ENCODE measurements around the gene FUNDC1.
"Not testable (repeated sequence)": the region's sequence is repeated elsewhere in the genome, so short reads cannot be mapped to it uniquely, and the experiment has no call there.

Gene FUNDC1

GRCh38 chrX:44569122-44569521 is 26.5 kb upstream of the FUNDC1 start:
- DNase-seq (ENCODE audit: extremely low read depth, insufficient read length): no peak
- no peak for TF ChIP-seq CTCF (IDR thresholded peaks at IDR 0.05; ENCODE audit: insufficient read depth, low read length, poor library complexity, severe bottlenecking)

GRCh38 chrX:44568196-44568595 is 25.5 kb upstream of the FUNDC1 start:
- TF ChIP-seq CTCF (IDR thresholded peaks at IDR 0.05; ENCODE audit: insufficient read depth, low read length, poor library complexity, severe bottlenecking): no peak
- no peak for DNase-seq (ENCODE audit: extremely low read depth, insufficient read length)
- no peaks in the 10 kb centered on the region for H3K27me3 ChIP-seq (replicated peaks; ENCODE audit: control insufficient read depth, insufficient read depth, low read length)
- H3K36me3 ChIP-seq (ENCODE audit: control insufficient read depth, insufficient read depth, low read length): no peaks in the 10 kb centered on the region
- no peak overlapping the region for H3K4me3 ChIP-seq (replicated peaks; ENCODE audit: low read depth, low read length)

More at GRCh38 chrX:44569122-44569521, 26.5 kb upstream of the FUNDC1 start:
- Histone ChIP-seq H3K27me3 (replicated peaks; ENCODE audit: control insufficient read depth, insufficient read depth, low read length) (no peaks in the 10 kb centered on the region), H3K4me3 (replicated peaks; ENCODE audit: low read depth, low read length) (no peak overlapping the region), H3K36me3 (ENCODE audit: control insufficient read depth, insufficient read depth, low read length) (no peaks in the 10 kb centered on the region)

DNA sequence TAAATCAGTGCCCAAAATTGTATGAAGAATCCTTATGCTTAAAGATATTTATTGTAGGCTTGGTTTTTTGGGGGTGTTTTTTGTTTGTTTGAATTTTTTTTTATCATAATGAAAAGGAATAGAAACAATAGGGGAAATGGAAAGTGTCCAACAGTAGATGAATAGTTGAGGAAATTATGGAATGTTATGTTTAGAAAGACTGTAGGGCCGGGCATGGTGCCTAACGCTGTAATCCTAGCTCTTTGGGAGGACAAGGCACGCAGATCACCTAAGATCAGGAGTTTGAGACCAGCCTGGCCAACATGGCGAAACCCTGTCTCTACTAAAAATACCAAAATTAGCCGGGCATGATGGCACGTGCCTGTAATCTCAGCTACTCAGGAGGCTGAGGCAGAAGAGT is 19.2 kb upstream of the FUNDC1 start:
- not testable (repeated sequence) for DNase-seq (ENCODE audit: extremely low read depth, insufficient read length); H3K36me3 ChIP-seq (ENCODE audit: control insufficient read depth, insufficient read depth, low read length); H3K27me3 ChIP-seq (replicated peaks; ENCODE audit: control insufficient read depth, insufficient read depth, low read length); H3K4me3 ChIP-seq (replicated peaks; ENCODE audit: low read depth, low read length)

DNA sequence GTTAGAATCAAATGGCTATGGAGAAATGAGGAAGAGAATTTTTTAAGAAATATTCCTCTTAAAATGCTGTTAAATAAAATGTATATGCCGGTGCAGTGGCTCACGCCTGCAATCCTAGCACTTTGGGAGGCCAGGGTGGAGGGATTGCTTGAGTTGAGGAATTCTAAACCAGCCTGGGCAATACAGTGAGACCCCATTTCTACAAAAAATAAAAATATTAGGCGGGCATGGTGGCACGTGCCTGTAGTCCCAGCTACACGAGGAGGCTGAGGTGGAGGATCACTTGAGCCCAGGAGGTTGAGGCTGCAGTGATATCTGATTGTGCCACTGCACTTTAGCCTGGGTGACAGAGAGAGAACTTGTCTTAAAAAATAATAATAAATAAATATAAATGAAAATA is 7.9 kb upstream of the FUNDC1 start:
- no peak for DNase-seq (ENCODE audit: extremely low read depth, insufficient read length)
- Histone ChIP-seq H3K27me3 (replicated peaks; ENCODE audit: control insufficient read depth, insufficient read depth, low read length) (no peaks in the 10 kb centered on the region), H3K4me3 (replicated peaks; ENCODE audit: low read depth, low read length) (no peak overlapping the region), H3K36me3 (ENCODE audit: control insufficient read depth, insufficient read depth, low read length) (no peaks in the 10 kb centered on the region)
- TF ChIP-seq CTCF (IDR thresholded peaks at IDR 0.05; ENCODE audit: insufficient read depth, low read length, poor library complexity, severe bottlenecking): no peak

- H3K36me3 ChIP-seq (ENCODE audit: control insufficient read depth, insufficient read depth, low read length); H3K27me3 ChIP-seq (replicated peaks; ENCODE audit: control insufficient read depth, insufficient read depth, low read length); DNase-seq (ENCODE audit: extremely low read depth, insufficient read length); H3K4me3 ChIP-seq (replicated peaks; ENCODE audit: low read depth, low read length): not testable (repeated sequence)
Measured at GRCh38 chrX:44545454-44545853, 2.8 kb upstream of the FUNDC1 start.

- H3K36me3 ChIP-seq (ENCODE audit: control insufficient read depth, insufficient read depth, low read length): no peaks in the 10 kb centered on the region
- no peak for TF ChIP-seq CTCF (IDR thresholded peaks at IDR 0.05; ENCODE audit: insufficient read depth, low read length, poor library complexity, severe bottlenecking)
- DNase-seq (ENCODE audit: extremely low read depth, insufficient read length): no peak
- no peaks in the 10 kb centered on the region for H3K27me3 ChIP-seq (replicated peaks; ENCODE audit: control insufficient read depth, insufficient read depth, low read length)
- H3K4me3 ChIP-seq (replicated peaks; ENCODE audit: low read depth, low read length): no peak overlapping the region
Measured at GRCh38 chrX:44544036-44544435, 1.4 kb upstream of the FUNDC1 start.

DNA sequence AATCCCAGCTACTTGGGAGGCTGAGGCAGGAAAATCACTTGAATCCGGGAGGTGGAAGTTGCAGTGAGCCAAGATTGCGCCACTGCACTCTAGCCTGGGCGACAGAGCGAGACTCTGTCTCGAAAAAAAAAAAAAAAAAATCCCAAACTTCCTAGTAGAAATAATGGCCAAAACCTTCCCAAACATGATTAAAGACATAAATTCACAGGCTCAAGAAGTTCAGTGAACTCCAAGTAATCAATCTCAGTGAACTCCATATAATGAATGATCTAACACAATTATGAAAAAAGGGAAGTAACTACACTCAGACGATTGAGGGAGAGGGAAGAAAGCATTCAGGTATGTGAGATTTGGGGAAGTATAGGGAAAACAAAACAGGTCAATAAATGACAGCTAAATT is 6.5 kb downstream of the FUNDC1 start:
- H3K36me3 ChIP-seq (ENCODE audit: control insufficient read depth, insufficient read depth, low read length): peaks cover 2% of the 10 kb centered on the region
- DNase-seq (ENCODE audit: extremely low read depth, insufficient read length): no peak
- no peak for TF ChIP-seq CTCF (IDR thresholded peaks at IDR 0.05; ENCODE audit: insufficient read depth, low read length, poor library complexity, severe bottlenecking)
- no peak overlapping the region for H3K4me3 ChIP-seq (replicated peaks; ENCODE audit: low read depth, low read length)
- no peaks in the 10 kb centered on the region for H3K27me3 ChIP-seq (replicated peaks; ENCODE audit: control insufficient read depth, insufficient read depth, low read length)
